Stomach smooth muscle (tissue), 2 donors: ENCODE measurements around the gene XRCC3.

ENCODE experiments used
- H3K27ac ChIP-seq: one replicate; pipeline ENCODE4 v1.7.0; 2013; ENCODE audit warnings: mild to moderate bottlenecking, low read length, inconsistent platforms
- H3K27me3 ChIP-seq, 2 donors: one replicate each; pipeline ENCODE4 v1.7.0; 2013; ENCODE audit warnings: low read length in 2 of 2; ENCODE audit not compliant: insufficient read depth in 2 of 2, control insufficient read depth in 1 of 2
- H3K36me3 ChIP-seq, 2 donors: one replicate each; pipeline ENCODE4 v1.7.0; 2013; ENCODE audit warnings: low read length in 2 of 2; ENCODE audit not compliant: control insufficient read depth in 2 of 2, insufficient read depth in 2 of 2
- H3K4me1 ChIP-seq: one replicate; pipeline ENCODE4 v1.7.0; 2013; ENCODE audit warnings: low read length; ENCODE audit not compliant: control insufficient read depth, insufficient read depth
- H3K4me3 ChIP-seq, 2 donors: one replicate each; pipeline ENCODE4 v1.7.0; 2013; ENCODE audit warnings: low read length in 2 of 2
- H3K9ac ChIP-seq, 2 donors: one replicate each; pipeline ENCODE4 v1.7.0; 2013; ENCODE audit warnings: low read length in 2 of 2, mild to moderate bottlenecking in 1 of 2
- H3K9me3 ChIP-seq, 2 donors: one replicate each; pipeline ENCODE4 v1.7.0; 2013; ENCODE audit warnings: low read length in 2 of 2; ENCODE audit not compliant: control insufficient read depth in 2 of 2
- donor health status: healthy.
- donor health status: Pancreatic carcinoma.

XRCC3 gene

GRCh38 chr14:103690332-103690731, 24.9 kb downstream of the XRCC3 start:
- H3K36me3 ChIP-seq, result peaks cover 42 to 43% of the 10 kb centered on the region in 2 donors
- no peak overlapping the region for H3K4me3 ChIP-seq
- H3K27ac ChIP-seq, result no peak overlapping the region
- H3K9ac ChIP-seq, result no peak overlapping the region
- H3K4me1 ChIP-seq, result peaks cover 11% of the 10 kb centered on the region
- H3K9me3 ChIP-seq, result no peaks in the 10 kb centered on the region
- H3K27me3 ChIP-seq, result no peaks in the 10 kb centered on the region

- Histone ChIP-seq H3K9me3 (no peaks in the 10 kb centered on the region), H3K27me3 (no peaks in the 10 kb centered on the region), H3K4me3 (no peak overlapping the region), H3K36me3 (peaks cover 41 to 48% of the 10 kb centered on the region in 2 donors), H3K9ac (no peak overlapping the region), H3K4me1 (peaks cover 12% of the 10 kb centered on the region), H3K27ac (no peak overlapping the region)
Measured at GRCh38 chr14:103688906-103689902, 26.0 kb downstream of the XRCC3 start.

- no peaks in the 10 kb centered on the region for H3K27me3 ChIP-seq
- no peaks in the 10 kb centered on the region for H3K9me3 ChIP-seq
- H3K4me3 ChIP-seq, result no peak overlapping the region
- H3K27ac ChIP-seq, result no peak overlapping the region
- no peak overlapping the region for H3K9ac ChIP-seq
- H3K36me3 ChIP-seq, result peaks cover 36 to 44% of the 10 kb centered on the region in 2 donors
- peaks cover 12% of the 10 kb centered on the region for H3K4me1 ChIP-seq
Measured at GRCh38 chr14:103688441-103688840, 26.8 kb downstream of the XRCC3 start.

GRCh38 chr14:103687712-103688111, 27.5 kb downstream of the XRCC3 start:
- Histone ChIP-seq H3K9ac (no peak overlapping the region), H3K4me1 (peaks cover 12% of the 10 kb centered on the region), H3K27me3 (no peaks in the 10 kb centered on the region), H3K4me3 (no peak overlapping the region), H3K27ac (no peak overlapping the region), H3K36me3 (peaks cover 35 to 45% of the 10 kb centered on the region in 2 donors), H3K9me3 (no peaks in the 10 kb centered on the region)

GRCh38 chr14:103686831-103687485, 28.3 kb downstream of the XRCC3 start:
- Histone ChIP-seq H3K9ac (no peak overlapping the region), H3K27me3 (no peaks in the 10 kb centered on the region), H3K36me3 (peaks cover 31 to 40% of the 10 kb centered on the region in 2 donors), H3K27ac (no peak overlapping the region), H3K9me3 (no peaks in the 10 kb centered on the region), H3K4me3 (no peak overlapping the region), H3K4me1 (peaks cover 12% of the 10 kb centered on the region)

GRCh38 chr14:103685276-103686211, 29.7 kb downstream of the XRCC3 start:
- H3K36me3 ChIP-seq, result peaks cover 38 to 45% of the 10 kb centered on the region in 2 donors
- H3K9ac ChIP-seq, result no peak overlapping the region
- no peak overlapping the region for H3K4me3 ChIP-seq
- H3K27me3 ChIP-seq, result no peaks in the 10 kb centered on the region
- peaks cover 12% of the 10 kb centered on the region for H3K4me1 ChIP-seq
- H3K27ac ChIP-seq, result no peak overlapping the region
- H3K9me3 ChIP-seq, result no peaks in the 10 kb centered on the region

GRCh38 chr14:103684871-103685270, 30.4 kb downstream of the XRCC3 start:
- H3K36me3 ChIP-seq, result peaks cover 37 to 46% of the 10 kb centered on the region in 2 donors
- no peaks in the 10 kb centered on the region for H3K9me3 ChIP-seq
- no peak overlapping the region for H3K9ac ChIP-seq
- H3K27ac ChIP-seq, result no peak overlapping the region
- no peaks in the 10 kb centered on the region for H3K27me3 ChIP-seq
- H3K4me3 ChIP-seq, result no peak overlapping the region
- peaks cover 10% of the 10 kb centered on the region for H3K4me1 ChIP-seq

GRCh38 chr14:103684471-103684870, 30.8 kb downstream of the XRCC3 start:
- no peak overlapping the region for H3K27ac ChIP-seq

GRCh38 chr14:103683139-103683538, 32.1 kb downstream of the XRCC3 start:
- no peaks in the 10 kb centered on the region for H3K9me3 ChIP-seq
- H3K27ac ChIP-seq, result no peak overlapping the region
- no peak overlapping the region for H3K9ac ChIP-seq
- no peak overlapping the region for H3K4me3 ChIP-seq
- no peaks in the 10 kb centered on the region for H3K27me3 ChIP-seq
- peaks cover 15% of the 10 kb centered on the region for H3K4me1 ChIP-seq
- H3K36me3 ChIP-seq, result peaks cover 47 to 54% of the 10 kb centered on the region in 2 donors

More at GRCh38 chr14:103684471-103684870, 30.8 kb downstream of the XRCC3 start:
- Histone ChIP-seq H3K9ac (no peak overlapping the region), H3K4me3 (no peak overlapping the region), H3K36me3 (peaks cover 41 to 47% of the 10 kb centered on the region in 2 donors), H3K4me1 (peaks cover 12% of the 10 kb centered on the region), H3K9me3 (no peaks in the 10 kb centered on the region), H3K27me3 (no peaks in the 10 kb centered on the region)
